AG08395 (cell line): ENCODE results near the gene VWF.

Experiments
- DNase-seq: peaks from one replicate; pipeline ENCODE4 v3.0.0; 2012; ENCODE audit warnings: mixed read lengths, low spot score

The VWF gene

DNA sequence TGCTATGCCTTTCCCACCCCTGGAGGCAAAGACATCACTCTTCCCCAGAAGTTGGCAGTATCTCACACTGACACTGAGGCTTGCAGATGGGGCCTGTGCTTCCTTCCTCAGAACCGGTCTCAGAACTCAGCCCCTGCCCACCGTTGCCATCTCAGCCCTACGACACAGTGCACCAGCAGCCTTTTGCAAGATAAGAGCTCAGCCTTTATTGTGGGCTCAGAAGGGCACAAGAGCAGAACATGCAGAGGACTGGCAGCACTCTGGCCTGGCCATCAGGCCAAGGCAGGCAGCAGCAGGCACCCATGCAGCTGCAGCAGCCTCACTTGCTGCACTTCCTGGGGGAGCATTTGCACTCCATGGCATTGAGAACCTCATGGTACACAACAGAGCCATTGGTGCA lies 175.8 kb downstream of the VWF start:
- no peak for DNase-seq

DNA sequence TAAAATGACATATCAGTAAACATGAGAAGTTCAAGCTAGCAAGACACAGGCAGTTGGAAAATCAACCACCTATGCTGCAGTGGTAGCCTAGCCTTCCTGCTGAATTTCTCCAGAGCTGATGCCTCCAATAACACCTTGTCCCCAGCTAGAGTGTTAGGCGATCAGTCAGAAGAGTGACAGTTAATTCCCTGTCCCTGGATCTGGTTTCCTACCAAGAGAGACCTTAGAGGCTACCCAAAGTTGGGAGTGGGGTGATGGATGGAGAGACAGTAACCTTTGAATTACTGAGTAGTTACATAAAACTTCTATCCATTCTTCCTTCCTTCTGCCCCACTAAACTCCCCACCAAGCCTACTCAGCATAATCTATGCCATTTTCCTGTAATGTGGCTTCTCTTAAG lies 177.5 kb downstream of the VWF start:
- no peak for DNase-seq

DNA sequence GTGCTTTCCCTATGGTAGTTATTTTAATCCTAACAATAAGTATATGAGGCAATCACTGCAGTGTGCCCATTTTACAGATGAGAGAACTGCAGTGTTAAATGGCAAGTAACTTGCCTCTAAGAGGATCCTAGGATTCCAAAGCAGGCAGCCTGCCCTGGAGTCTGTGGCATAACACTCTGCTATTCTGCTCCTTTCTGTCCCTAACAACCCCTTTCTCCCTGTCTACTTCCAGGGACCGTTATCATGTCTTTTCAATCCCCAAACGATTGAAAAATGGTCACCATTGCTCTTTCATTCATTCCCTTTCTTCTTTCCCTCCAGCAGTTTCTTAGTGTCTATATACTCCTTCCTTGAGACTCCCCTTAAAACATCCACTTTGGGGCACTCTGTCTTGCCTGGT lies 178.1 kb downstream of the VWF start:
- no peak for DNase-seq

DNA sequence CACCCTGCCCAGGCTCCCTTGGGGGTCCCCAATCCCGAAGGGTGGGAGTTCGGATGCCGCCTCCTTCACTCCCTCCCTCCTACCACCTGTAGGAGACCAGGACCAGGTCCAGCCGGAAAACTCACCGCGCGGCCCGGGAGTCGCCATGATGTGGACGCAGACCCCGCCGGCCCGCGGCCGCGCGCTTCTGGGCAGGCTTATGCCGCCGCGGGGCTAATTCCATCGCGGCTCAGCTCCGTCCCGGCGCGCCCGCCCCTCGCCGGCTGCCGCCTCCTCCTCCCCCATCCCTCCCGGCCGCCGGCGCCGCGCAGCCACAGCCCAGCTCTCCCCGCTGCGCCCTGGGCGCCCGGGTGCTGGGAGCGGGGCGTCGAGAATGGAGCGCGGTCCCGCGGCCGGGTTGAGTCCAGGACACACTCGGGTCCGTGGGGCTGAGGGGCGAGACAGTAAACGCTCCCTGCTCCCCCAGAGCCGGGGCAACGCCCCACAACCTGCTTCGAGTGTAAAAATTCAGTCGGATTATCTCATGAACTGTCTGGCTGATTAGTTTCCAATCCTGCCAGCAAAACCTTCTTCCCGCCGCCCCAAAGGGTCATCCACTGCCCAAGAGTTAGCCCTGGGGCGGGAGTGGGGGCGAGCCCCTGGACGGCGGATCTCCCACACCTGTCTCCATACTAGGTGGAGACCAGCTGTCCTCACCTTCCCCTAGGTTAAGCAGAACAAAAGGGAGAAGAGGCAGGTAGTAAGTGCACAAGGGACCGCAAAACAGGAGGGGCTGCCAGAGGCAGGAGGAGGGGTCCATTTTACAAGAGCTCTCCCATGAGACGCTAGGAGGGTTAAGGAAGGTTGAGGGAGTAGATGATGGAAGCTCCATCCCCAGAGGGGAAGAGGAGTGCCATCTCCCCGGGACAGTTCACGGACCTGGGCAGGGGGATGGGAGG lies 179.1 kb downstream of the VWF start, which contains the start of gene ANO2:
TSS of gene ANO2 (minus strand) at position 189 of the 938 bp plus-strand sequence. CDS start at position 147, 42 bp downstream.
- DNase-seq = peak; percentile 32

DNA sequence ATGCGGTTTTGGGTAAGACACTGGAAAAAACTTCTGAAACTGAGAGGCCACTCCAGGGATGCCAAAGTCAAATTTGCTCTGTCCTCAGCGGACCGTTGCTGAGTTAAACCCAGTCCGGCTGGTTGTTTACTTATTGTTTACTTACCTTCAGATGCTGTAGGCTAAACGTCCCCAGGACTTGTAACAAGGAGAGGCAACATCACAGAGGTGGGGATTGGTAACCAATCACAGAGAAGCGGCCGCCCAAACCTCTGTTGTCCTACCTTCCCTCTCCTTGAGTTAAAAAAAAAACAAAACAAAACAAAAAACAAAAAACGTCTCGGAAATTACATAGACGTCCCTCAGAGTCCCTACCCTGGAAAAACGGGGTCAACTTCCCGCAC lies 179.8 kb downstream of the VWF start:
- no peak for DNase-seq

DNA sequence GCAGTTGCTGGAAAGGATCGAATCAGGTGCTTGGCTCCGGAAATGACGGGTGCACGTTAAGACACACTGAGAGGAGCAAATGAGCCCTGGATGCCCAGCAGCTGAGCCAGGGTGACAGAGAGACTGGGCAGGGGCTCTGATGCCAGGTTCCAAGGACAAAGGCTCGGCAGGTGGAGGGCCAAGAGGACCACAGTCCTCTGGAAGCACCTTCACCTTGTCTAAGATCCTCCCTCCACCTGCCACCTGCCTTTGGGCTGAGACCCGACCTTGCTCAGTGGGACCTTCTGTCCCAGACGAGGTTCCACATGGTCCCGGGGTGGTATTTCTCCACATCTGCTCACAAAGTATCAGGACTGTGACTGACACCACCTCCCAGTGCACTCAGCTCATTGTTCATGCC lies 180.4 kb downstream of the VWF start:
- no peak for DNase-seq

DNA sequence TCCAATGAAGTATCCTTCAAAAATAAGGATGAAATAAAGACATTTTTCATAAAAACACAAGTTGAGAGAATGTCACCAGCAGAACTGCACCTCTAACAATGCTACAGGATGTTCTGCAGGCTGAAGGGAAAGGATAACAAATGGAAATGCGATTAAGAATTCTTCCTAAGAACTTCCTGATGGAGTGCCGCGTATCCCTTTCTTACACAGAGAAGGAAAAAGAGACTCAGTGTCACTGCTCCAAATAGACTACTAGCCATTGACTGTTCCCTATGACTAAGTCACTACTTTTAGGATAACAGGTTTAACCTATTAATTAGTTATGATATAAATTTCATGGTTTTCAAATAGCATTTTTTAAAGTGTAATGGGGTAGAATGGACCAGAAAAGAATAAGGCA lies 182.6 kb downstream of the VWF start:
- DNase-seq = no peak

DNA sequence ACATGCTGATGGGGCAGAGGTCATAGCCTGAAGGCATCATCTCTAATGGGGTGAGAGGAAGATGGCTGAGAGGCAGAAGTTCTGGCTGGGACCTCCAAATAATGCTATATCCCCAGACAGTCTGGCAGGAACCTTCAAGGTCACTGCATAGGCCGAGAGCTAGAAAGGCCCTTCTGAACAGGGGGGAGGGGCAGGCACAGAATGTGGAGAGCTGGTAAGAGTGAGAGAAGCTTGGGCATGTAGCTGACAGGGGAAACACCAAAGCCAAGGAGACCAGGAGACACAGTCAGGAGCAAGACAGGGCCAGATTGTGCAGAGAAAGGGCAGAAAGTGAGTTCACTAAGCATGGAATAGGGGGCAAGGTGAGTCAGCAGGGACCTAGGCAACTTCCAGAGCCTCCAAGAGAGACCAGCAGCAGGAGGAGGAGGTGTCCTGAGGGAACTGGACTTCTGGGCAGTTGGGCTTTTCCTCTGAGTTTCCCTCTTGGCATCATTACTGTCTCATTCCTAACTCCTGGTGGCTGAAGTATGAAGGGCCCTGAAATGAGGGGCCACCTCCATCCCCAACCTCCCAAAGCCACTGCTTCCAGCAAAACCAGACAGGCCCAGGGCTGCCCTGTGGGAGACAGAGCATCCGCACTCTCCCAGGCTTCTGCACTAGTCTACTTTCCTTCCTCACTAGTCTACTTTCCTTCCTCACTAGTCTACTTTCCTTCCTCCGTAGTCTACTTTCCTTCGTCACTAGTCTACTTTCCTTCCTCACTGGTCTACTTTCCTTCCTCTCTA lies 196.5 kb downstream of the VWF start:
- no peak for DNase-seq

DNA sequence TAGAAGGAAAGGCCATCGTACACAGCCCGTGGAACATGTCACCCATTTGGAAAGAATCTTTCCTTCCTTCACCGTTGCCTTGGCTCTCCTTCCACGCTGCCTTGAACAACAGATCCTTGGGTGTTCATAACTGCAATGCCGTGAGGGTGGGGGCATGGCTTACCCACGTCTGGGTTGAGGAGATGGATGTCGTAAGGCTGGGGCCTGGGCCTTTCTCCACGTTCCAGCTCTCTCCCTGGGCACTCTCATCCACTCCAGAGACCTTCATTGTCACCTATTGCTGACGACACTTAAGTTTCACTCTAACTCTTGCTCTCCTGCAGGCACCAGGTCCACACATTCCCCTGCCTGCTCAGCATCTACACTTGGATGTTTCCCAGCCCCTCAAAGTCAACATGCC lies 198.8 kb downstream of the VWF start:
- DNase-seq = no peak

DNA sequence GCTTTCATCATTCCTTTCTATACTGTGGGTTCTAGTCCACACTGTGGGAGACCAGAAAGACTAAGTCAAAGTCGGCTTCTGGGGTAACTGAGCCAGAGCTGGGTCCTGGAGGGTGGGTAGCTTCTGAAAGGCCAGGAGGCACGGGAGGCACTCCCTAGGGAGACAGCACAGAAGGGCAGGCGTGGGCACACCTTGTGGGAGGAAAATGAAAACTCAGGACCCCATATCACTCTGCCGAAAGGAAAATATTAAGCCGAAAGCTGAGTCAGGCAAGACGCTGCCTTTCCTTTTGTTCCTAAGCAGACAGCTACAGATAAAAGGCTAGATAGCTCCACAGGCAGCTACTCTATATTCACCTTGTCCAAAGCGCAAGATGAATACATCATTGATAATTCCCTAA lies 200.1 kb downstream of the VWF start:
- DNase-seq = no peak

DNA sequence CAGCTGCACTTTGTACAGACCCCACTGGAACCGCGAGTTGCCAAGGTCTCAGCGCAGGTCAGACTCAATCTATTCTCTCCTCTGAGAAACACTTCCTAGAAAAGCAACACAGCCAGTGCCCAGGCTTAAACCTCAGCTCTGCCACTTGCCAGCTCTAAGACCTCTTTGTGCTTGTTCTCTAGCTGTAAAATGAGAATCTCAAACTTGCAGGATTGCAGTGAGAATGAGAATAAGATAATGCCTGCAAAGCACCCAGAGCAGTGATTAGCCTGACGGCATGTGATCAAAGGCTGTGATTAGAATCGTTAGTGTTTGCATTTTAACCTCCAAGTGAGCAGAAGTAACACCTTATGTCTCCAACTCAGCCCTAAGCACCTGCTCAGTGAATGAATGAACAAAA lies 200.7 kb downstream of the VWF start:
- DNase-seq = no peak

DNA sequence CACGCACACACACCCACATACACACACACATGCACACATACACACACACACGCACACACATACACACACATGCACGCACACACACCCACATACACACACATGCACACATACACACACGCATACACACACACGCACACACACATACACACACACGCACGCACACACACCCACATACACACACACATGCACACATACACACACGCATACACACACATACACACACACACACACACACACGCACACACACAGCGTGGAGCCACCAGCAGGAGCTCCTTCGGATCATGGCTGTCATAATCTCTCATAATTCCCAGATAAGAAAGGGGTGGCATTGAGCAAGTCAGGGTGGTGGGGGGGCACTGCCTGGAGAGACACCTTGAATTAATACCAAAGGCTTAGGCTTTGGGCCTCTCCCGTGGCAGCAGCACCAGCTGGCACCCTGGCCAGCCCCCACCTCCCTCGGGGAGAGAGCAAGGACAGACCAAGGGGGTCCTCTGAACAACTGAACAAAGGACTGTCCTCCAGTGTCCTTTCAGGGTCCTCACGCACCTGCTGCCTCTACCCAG lies 201.3 kb downstream of the VWF start:
- no peak for DNase-seq

DNA sequence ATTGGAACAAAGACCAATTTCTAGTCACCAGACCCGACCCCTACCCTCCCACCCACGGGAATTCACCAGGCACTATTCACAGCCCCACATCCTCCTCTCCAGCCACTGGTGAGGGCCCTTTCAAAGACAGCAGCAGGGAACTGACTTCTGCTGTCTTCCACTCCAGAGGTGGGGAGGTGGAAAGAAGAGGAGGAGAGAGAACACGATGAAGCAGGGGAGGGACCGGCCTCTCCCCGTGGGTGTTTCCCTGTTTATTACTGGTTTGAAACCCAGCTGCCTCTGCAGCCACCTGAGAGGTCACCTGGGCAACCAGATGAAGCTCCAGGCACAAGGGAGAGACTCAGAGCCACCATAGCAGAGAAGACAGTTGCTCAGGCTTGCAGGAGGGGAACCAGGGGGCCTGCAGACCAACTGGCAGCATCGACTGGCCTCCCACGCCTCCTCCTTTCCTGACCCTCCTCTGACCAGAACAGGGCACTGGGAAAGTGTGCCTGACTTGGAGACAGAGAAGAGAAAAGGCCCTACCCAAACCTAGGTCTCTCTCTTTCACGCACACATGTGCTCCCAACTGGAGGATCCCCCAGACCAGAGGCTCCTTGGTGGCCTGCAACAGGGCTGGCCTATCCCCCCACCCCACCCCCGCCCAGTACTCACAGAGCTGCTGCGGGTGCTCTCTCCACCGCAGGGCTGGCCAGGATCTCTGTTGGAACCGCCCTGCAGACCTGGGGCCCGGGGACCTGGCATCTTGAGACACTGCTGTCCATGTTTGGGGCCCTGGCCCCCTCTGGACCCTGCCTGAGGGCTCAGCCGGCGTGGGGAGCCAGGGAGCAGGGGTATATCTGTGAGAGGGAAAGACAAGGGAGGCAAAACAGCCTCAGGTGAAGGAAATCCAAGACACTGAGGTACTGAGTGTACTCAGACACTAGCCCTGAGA lies 202.2 kb downstream of the VWF start:
- DNase-seq = no peak

DNA sequence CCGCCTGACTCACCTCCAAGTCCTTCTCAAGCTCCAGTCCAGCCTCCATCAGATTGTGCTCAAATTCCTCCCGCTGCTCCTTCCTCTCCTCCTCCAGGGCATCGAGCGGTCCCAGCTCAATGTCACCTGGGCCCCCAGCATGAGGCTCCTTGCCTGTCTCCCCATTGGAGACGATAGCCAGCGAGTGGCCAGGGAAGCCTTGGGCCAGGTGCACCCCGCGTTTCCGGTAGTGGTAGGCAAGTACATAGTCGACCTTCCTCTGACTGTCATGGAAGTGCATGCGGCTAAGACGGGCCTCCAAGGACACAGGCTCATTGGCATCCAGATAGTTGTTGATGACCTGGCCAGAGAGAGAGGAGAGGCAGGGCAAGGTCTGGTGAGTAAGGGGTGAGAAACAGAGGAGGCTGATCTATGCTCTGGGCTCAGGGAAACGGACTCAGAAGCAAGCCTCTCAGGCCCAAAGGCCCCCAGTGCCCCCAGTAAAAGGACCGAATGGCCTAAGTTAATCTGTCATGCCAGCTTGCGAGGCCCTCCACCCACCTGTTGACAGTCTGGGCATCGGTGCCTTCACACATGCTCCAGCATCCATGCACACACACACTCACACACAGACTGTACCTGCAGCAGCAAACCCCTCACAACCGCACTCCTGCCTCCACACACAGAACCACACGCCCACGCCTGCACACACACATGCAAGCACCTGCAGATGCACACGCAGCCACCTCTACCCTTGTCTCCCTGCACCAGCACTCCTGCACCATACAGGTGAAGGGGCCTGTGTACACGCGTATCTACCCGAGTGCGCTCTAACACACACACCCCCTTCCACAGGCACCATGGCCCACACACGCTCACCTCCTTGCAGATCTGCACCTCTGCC lies 203.2 kb downstream of the VWF start:
- DNase-seq = no peak

DNA sequence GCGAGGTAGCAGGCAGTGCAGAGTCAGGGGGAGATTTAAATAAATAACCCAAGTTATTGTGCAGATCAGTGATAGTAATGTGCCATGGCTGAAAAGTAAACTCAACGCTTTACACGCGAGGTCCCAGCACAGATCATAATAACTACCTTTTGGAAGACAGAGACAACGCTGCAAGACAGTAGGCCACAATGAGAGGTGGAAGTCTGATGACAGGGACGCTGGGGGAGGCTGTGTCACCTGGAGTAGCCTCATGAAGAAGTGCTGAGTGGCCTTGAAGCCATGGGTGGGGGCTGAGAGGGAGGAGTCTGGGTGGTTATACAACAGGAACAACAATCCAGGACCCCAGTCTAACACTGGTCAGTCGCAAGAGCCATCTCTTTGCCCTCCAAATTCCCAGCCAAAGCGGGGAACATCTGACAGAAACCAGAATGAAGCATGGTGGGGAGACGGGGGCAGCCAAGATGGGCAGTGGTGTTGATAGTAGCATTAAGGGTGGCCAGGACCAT lies 207.6 kb downstream of the VWF start:
- DNase-seq = no peak

DNA sequence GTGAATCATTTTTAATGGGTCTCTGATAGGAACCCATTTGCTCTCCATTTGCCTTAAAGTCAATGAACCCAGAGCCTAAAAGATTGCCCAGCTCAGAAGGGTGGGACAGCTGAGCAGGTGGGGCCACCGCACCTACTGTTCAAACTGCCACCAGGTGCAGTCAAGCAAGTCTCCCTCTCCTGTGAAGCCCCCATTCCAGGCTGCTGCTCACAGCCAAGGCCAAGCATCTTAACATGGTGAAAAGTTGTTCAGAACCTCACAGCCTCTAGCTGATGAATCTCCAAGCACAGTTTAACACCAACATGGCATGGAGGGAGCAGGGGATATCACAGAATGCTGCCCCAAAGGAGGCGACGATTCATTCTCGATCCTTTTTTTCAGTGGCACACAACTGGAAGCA lies 209.0 kb downstream of the VWF start:
- no peak for DNase-seq

DNA sequence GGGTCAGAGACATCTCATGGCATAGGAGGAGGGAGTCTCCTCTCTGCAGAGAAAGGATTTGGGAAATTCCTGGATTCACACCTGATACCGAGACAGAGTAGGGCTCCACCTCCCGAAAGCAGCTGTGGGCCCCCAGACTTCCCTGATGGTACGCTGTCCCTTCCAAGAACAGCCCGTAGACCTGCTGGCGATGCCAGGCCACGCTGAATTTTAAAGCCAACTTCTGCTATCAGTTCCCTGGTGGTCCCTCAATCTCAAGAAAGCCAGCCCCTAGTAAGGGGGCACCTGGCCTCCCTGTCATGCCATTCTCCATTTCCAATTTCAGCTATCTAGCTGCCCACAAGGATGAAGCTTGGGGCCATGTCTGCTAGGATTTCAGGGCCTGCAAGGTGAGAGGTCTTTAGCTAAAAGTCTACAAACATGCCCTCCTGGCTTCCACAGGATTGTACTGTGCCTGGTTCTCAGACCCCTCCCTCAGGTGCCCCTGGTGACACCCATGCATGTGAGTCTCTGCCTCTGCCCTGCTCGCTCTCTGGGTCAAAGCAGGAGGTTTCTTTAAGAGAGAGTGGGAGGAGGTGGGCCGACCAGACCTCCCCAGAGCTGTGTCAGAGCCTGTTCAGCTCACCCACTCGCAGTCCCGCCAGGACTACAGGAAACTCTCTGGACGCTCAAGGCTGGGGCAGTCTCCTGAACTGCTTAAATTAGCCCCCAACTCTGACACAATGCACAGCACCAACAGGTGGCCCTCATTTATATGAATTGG lies 209.9 kb downstream of the VWF start:
- DNase-seq = no peak

DNA sequence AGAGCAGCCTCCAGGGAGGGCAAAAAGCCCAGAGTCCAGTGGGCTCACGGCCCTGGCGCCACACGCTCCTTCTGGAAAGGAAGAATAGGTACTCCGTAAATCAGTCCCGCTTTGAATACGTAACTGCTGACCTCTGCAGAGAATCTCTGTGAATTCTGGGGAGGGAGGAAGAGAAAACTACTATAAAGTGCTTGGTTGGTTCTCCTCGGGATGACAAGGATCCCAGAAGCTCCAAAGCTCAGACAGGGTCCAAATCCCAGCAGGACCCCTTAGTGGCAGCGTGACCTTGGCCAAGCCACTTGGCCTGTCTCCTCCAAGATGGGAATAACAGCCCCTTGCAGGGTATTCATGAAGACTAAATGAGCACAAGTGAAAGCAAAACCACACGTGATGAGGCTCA lies 211.1 kb downstream of the VWF start:
- DNase-seq = no peak

DNA sequence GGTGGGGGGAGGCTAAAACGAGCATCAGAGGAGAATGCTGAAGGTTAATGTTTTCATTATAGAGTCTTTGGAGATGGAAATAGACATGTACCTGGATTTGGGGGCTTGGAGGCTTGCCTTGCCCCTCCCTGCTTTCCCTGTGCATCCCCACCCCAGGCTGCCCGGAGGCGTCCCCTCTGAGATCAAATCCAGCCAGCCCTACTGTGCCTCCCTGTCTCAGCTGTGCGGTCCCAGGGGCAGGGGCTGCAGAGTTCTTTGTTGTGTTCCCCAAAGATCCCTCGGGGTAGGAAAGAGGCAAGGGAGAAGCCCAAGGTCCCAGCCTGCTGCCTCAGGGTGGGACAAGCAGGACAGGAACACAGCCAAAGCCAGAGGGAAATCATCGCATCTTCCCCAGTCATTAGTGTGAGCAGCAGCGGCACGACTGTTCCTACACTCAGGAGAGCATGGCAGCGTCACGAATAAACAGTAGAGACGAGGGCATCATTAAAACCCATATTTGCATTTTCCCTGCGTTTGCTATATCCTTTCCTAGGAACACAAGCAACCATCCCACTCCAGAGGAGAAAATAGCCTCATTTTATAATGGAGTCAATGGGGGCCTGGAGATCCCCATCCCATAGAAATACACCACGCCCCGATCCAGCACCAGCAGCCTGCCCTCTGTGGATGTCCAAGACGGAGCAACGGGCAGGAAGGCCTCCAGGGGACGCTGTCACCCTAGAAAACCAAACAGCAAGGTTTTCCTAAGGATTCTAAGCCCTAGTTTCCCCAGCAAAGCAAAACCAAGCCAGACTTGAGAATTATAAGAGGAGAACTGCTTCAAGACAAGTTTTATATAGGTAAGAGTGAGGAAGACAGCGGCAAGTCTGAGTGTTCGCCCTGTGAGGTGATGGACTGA lies 211.8 kb downstream of the VWF start:
- no peak for DNase-seq
